ENCODE measurements around the gene BCL2L2.
"Not testable (repeated sequence)": the region's sequence is repeated elsewhere in the genome, so short reads cannot be mapped to it uniquely, and the experiment has no call there.

The BCL2L2 gene

GRCh38 chr14:23306412-23307145 is at the start of gene BCL2L2:
BCL2L2 (plus strand) TSS chr14:23306833; CDS start chr14:23307768, 935 bp downstream.
- DNase-seq (ENCODE audit: low read depth) = no peak

- DNase-seq (ENCODE audit: low read depth) = no peak
These were observed 48.4 kb upstream of the BCL2L2 start for GRCh38 chr14:23258256-23258655.

- no peak for DNase-seq (ENCODE audit: low read depth)
These were observed 47.2 kb upstream of the BCL2L2 start for GRCh38 chr14:23259426-23259825.

GRCh38 chr14:23260849-23261248 is 45.8 kb upstream of the BCL2L2 start:
- DNase-seq (ENCODE audit: low read depth) = not testable (repeated sequence)

GRCh38 chr14:23269193-23269592 is 37.4 kb upstream of the BCL2L2 start:
- no peak for DNase-seq (ENCODE audit: low read depth)

- DNase-seq (ENCODE audit: low read depth) = no peak
These were observed 31.2 kb upstream of the BCL2L2 start for GRCh38 chr14:23275412-23275811.

- no peak for DNase-seq (ENCODE audit: low read depth)
These were observed 29.4 kb upstream of the BCL2L2 start for GRCh38 chr14:23277189-23277588.

- not testable (repeated sequence) for DNase-seq (ENCODE audit: low read depth)
These were observed 28.7 kb upstream of the BCL2L2 start for GRCh38 chr14:23277928-23278327.

GRCh38 chr14:23281247-23281646 is 25.4 kb upstream of the BCL2L2 start:
- no peak for DNase-seq (ENCODE audit: low read depth)

GRCh38 chr14:23284654-23285529 is 21.7 kb upstream of the BCL2L2 start:
- DNase-seq (ENCODE audit: low read depth) = no peak

- no peak for DNase-seq (ENCODE audit: low read depth)
These were observed 21.1 kb upstream of the BCL2L2 start for GRCh38 chr14:23285530-23286019.

GRCh38 chr14:23286020-23286901 is 20.4 kb upstream of the BCL2L2 start, which contains the start of gene HOMEZ:
HOMEZ (minus strand) TSS chr14:23286132; CDS start chr14:23285952, 180 bp downstream.
- DNase-seq (ENCODE audit: low read depth) = peak; percentile 99

- DNase-seq (ENCODE audit: low read depth) = no peak
These were observed 19.6 kb upstream of the BCL2L2 start for GRCh38 chr14:23286902-23287479.

GRCh38 chr14:23294734-23295561 is 11.7 kb upstream of the BCL2L2 start:
- no peak for DNase-seq (ENCODE audit: low read depth)

- DNase-seq (ENCODE audit: low read depth) = no peak
These were observed 10.4 kb upstream of the BCL2L2 start for GRCh38 chr14:23296012-23296777.

GRCh38 chr14:23297096-23297495 is 9.5 kb upstream of the BCL2L2 start:
- no peak for DNase-seq (ENCODE audit: low read depth)

GRCh38 chr14:23297611-23298277 is 8.9 kb upstream of the BCL2L2 start:
- DNase-seq (ENCODE audit: low read depth) = no peak

- no peak for DNase-seq (ENCODE audit: low read depth)
These were observed 7.2 kb upstream of the BCL2L2 start for GRCh38 chr14:23299211-23299957.

Data from stimulated activated CD8-positive, alpha-beta memory T cell treated with anti-CD3 and anti-CD28 coated beads, Interleukin-4, amount 100 ng/mL, for 24 hours (primary cell).